ENCODE measurements around the gene APC. TPM values are rescaled to one million over a fixed set of nuclear protein-coding genes. Genes with fewer than 3 reads are reported as not detected.
A peak's percentile ranks its signal among the peaks of the same experiment; 100 is the strongest.

Gene APC
- total and polyA plus RNA-seq, 3 donors from 2014 or later = 7.1 to 58.8 (median 39.4) TPM

GRCh38 chr5:112752335-112752734 lies 14.7 kb downstream of the APC start:
- intact Hi-C loops (cut with DNase I; ENCODE audit: low total_unique reads) = no loop called here
- 75 to 83% methylated on average over 1 of the region's 1 CpG for WGBS, 2 donors
- H3K4me1 ChIP-seq = no peaks in the 10 kb centered on the region
- no peak for DNase-seq
- no peaks in the 10 kb centered on the region for H3K36me3 ChIP-seq (ENCODE audit: low read depth, missing control alignments)
- no peaks in the 10 kb centered on the region for H3K27me3 ChIP-seq
- H3K4me3 ChIP-seq = no peak overlapping the region
- TF ChIP-seq CTCF (IDR thresholded peaks at IDR 0.05) = no peak
- TF ChIP-seq POLR2A (IDR thresholded peaks at IDR 0.05) = no peak
- H3K9me3 ChIP-seq = no peaks in the 10 kb centered on the region
- H3K27ac ChIP-seq = no peak overlapping the region

- intact Hi-C loops (cut with DNase I; ENCODE audit: low total_unique reads) = loop anchor here (5.0 kb wide), 1 partner anchor 203 kb away; no protein-coding TSS in a partner anchor
- Histone ChIP-seq H3K4me1 (no peaks in the 10 kb centered on the region), H3K9me3 (no peaks in the 10 kb centered on the region), H3K27me3 (no peaks in the 10 kb centered on the region), H3K36me3 (ENCODE audit: low read depth, missing control alignments) (no peaks in the 10 kb centered on the region), H3K27ac (no peak overlapping the region), H3K4me3 (no peak overlapping the region)
- no peak for DNase-seq
- WGBS, 2 donors = 87 to 95% methylated on average over 2 of the region's 2 CpGs
- TF ChIP-seq CTCF (IDR thresholded peaks at IDR 0.05) = no peak
- TF ChIP-seq POLR2A (IDR thresholded peaks at IDR 0.05) = no peak
These were observed 18.0 kb downstream of the APC start for GRCh38 chr5:112755703-112756102.

- peak; percentile 59 to 74 (median 73) for TF ChIP-seq CTCF (IDR thresholded peaks at IDR 0.05)
- TF ChIP-seq POLR2A (IDR thresholded peaks at IDR 0.05) = no peak
- Histone ChIP-seq H3K27me3 (no peaks in the 10 kb centered on the region), H3K9me3 (no peaks in the 10 kb centered on the region), H3K4me1 (no peaks in the 10 kb centered on the region), H3K27ac (peak overlapping the region in 1 of 2 donors; percentile 38), H3K4me3 (no peak overlapping the region), H3K36me3 (ENCODE audit: low read depth, missing control alignments) (no peaks in the 10 kb centered on the region)
- 42 to 50% methylated on average over 3 of the region's 3 CpGs for WGBS, 2 donors
- intact Hi-C loops (cut with DNase I; ENCODE audit: low total_unique reads) = loop anchor here (5.0 kb wide), 1 partner anchor 205 kb away; no protein-coding TSS in a partner anchor
- DNase-seq = no peak
These were observed 20.0 kb downstream of the APC start for GRCh38 chr5:112757468-112758208.

- no peaks in the 10 kb centered on the region for H3K4me1 ChIP-seq
- H3K27me3 ChIP-seq = no peaks in the 10 kb centered on the region
- no peak overlapping the region for H3K4me3 ChIP-seq
- no peaks in the 10 kb centered on the region for H3K9me3 ChIP-seq
- DNase-seq = no peak
- intact Hi-C loops (cut with DNase I; ENCODE audit: low total_unique reads) = loop anchor here (5.0 kb wide), 1 partner anchor 206 kb away; no protein-coding TSS in a partner anchor
- TF ChIP-seq CTCF (IDR thresholded peaks at IDR 0.05) = no peak
- no peak for TF ChIP-seq POLR2A (IDR thresholded peaks at IDR 0.05)
- no peaks in the 10 kb centered on the region for H3K36me3 ChIP-seq (ENCODE audit: low read depth, missing control alignments)
- no peak overlapping the region for H3K27ac ChIP-seq
- 91 to 98% methylated on average over 7 of the region's 7 CpGs for WGBS, 2 donors
These were observed 21.0 kb downstream of the APC start for GRCh38 chr5:112758676-112759075.

All from testis (tissue), 3 donors.